ENCODE measurements around the gene CEP44.
"Not testable (repeated sequence)": the region's sequence is repeated elsewhere in the genome, so short reads cannot be mapped to it uniquely, and the experiment has no call there.

The CEP44 gene, protein sequence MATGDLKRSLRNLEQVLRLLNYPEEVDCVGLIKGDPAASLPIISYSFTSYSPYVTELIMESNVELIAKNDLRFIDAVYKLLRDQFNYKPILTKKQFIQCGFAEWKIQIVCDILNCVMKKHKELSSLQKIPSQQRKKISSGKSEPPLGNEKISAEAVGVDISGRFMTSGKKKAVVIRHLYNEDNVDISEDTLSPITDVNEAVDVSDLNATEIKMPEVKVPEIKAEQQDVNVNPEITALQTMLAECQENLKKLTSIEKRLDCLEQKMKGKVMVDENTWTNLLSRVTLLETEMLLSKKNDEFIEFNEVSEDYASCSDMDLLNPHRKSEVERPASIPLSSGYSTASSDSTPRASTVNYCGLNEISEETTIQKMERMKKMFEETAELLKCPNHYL
- total RNA-seq = 20.2 to 39.4 (median 35.1) reads per million in 3 experiments

DNA sequence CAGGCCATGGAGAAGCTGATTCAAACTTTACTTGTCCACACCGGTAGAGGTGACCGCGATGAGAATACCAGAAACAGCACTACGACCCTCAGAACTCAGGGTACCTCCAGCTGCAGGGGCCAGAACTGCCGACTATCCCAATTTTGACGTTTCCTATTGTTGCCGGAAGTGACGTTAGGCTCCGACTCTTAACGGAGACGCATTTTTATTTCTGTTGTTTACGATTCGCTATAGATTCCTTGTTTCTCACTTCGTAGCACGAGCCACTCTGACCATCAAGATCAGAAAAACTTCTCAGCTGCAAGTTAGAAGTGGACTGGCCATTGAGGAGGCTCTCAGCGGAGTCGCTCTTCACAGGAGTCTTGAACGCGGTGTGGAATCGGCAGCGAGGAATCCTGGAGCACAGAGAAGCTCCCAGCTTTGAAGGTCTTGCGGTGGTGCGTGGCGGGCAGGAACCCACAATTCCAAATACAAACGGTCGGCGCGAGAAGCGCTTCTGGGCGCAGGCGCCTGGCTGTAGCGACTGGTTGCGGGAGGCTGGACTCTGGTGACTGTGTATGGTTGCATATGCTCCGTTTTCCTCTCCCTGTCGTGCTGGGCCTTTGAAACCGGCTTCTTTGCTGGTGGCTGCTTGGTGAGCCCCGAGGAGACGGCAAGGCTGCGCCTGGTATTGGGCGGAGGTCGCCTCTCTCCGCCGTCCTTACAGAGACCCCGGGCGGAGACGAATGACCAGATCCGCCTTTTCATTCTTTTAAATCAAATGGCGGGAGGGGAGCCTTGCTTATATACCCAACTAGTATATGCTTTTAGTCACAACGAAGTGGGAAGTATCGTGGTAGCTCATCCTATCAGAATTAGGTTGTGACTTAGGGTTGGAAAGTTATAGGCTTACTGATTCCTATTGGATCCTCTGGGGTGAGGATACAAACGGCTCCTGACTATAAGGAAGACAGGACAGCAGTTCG, at the start of gene CEP44, which contains the start of gene FBXO8:
Gene CEP44 (plus strand): TSS at position 405 of the 965 bp plus-strand sequence. CDS start 15,211 bp downstream, outside the sequence.
Gene FBXO8 (minus strand): TSS at position 161 of the 965 bp plus-strand sequence. CDS start 20,575 bp downstream, outside the sequence.
- peak; percentile 76 for DNase-seq

DNA sequence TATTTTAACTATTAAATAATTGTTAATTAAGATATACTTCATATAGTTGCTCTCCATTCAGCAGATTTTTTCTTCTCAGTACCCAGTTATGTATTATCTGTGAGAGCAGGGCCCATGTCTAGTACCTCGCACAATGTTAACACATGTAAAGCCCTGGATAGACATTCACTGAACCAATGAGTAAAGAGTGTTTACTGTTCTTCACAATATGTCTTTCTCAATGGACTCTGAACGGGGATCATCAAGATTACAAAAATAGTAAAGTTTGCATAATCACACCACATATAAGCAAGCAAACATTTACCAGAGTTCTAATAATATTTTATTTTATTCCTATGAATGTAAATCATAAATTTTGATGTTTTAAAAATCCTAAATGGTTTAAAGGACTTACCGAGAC, 47.4 kb upstream of the CEP44 start:
- no peak for DNase-seq

DNA sequence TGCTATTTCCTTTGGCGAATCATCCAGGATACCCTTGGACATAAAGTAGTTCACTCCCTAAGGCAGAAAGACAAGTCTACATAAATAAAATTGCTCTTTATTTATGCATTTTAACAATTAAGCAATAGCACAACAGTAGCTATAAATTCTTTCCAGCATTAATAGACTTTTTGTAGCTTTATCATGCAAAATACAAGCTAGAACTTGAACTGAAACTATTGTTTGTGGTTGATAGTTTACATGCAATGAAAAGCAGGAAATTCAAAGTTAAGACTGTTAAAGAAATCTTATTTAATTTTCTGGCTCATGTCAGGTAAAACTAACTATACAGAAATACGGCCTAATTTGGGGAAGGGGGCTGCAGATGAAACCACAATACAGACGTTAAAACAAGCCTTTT, 42.5 kb upstream of the CEP44 start:
- no peak for DNase-seq

DNA sequence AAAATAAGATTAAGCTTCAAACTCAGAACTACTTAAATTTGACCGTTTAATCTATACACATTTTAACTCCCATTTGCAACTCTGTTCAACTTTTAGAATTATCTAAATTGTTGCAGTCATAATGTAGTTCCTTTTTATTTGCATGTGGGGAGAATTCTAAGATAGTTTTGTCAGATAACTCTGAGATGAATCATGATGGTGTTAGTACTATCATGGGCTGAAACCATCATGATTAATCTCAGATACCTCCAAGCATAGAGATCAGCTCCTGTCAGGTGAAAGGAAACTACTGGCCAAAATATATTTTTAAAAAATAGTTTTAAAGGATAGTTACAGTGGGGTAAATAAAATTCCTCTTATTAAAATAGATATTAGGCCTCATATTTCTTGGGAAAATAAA, 39.3 kb upstream of the CEP44 start:
- DNase-seq = no peak

DNA sequence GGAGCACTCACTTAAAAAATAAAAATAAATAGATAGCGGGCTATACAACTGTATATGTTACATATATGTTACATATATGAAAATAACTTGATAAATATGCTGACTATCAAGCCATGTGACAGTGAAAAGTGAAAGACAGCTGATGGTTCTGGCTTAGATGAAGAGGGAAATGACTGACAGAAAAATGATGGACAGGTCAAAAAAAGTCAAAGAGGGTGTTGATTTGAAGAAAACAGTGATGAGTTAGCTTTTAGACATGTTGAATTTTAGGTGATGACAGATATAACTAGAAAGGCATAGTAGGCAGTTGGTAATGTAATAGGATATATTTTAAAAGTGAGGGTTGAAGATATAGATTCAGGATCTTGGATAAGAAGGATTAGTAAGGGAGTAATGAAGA, 38.0 kb upstream of the CEP44 start:
- DNase-seq = no peak

DNA sequence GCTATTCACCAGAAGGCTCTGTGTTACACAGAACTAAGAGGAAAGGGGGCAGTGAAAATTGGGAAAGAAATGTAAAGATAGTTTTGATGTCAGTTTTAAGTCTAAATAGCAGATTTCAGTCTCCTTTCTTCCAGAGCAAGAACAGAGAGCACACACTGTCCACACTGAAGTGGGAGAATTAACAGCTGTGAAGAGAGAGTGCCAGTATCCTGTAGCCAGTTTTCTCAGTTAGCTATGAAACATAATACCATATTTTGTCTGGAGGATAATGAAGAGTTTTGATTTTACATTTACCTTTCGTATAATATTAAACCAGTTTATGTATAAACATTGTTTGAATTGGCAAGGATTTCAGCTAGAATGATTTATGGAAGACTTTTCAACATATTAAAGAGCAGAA, 35.3 kb upstream of the CEP44 start:
- DNase-seq = no peak

DNA sequence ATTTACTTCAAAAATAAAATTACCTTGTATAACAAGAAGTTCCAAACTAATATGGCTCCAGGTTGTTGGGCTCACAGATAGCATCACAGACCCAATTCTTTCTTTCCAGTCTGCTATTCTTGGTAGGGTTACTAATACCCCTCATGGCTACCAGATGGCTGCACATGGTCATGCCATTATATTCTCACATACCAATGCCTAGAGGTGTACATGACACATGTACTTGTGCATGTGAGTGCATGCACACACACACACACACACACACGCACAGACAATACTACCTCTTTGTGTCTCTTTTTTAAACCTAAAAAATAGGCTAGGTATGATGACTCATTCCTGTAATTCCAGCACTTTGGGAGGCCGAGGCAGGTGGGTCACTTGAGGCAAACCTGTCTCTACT, 31.3 kb upstream of the CEP44 start:
- no peak for DNase-seq

DNA sequence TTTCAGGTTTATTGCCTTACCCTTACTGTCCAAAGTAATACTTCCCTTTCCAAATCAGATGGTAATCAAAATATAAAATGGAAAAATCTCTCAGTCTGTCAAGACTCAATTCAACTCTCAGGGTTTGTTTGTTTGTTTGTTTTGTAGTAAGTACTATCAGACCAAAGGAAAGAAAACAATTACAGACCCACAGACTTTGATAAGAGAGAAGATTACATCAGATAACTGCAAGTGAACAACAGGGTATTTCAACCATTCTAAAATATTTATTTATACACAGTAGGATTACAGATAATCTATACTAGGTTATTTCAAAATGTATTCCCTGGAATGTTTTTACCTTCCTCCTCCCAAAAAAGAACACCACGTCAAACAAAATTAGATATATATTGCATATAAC, 29.1 kb upstream of the CEP44 start:
- no peak for DNase-seq

DNA sequence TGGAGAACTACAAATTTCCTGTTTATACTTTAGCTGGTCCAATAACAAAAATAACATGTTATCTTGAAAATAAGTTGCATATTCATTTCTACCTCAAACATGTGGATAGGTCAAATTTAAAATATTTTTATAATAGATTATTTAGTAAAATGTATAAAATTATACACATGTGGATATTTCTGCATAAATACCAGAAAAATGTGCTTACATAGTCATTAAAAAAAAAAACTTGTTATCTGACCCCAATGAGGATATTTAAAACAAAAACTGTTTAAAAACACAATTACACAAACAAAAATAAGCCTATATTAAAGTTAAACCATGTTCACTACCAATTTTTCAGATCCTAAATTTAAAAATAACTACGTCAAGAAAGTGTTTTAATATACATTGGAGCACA, 28.3 kb upstream of the CEP44 start:
- DNase-seq = no peak

DNA sequence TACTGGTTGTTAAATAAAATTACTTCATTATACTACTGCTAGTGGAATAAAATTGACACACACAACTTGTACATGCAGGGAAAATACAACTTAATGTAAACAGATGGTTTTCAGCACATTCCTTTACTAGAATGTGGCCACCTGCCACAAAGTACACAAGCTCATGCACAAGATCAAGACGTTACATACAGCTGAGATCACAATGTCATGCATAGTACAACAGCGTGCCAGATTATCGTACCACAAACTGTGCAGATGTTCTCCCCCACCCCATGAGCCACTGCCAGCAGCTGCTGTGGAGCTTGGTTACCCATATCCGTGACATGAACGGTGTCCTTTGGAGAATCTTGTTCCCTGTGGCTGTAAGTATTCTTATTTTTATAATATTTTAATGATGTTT, 27.9 kb upstream of the CEP44 start:
- no peak for DNase-seq

DNA sequence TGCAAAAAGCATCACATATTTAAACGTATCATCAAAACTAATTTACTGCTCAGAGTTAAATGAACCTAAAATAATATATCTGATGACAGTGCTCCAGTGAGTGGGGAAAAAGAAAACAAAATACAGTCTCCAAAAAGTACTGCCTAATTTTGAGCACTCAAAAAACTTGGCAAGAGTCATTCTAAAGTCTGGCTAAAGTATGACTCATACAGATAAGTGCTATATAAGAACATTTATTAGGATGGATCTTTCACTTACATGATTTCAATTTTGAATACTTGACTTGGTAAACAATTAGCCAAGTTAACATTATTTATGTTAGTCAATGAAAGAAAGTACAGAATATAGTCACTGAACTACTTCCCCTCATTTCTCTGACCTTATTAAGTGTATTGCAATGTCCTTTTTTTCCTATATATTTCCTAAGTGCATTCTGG, 27.4 kb upstream of the CEP44 start:
- DNase-seq = no peak

DNA sequence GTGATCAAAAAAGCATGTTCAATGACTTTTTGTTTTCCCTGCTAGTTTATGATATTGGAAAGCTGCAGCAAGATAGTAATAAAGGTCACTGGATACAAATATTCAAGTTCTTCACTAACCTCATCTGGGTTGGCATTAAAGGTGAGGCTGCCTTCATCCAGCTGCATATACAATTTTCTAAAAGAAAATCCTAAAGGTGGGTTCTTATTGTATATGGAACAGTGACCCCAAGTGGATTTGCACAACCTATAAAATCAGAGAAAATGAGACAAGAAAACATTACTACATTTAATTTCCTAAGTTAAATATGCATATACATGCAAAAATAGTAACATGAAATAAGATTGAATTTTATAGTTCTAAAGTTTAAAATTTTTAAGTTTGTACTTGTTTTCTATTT, 24.1 kb upstream of the CEP44 start:
- DNase-seq = no peak

DNA sequence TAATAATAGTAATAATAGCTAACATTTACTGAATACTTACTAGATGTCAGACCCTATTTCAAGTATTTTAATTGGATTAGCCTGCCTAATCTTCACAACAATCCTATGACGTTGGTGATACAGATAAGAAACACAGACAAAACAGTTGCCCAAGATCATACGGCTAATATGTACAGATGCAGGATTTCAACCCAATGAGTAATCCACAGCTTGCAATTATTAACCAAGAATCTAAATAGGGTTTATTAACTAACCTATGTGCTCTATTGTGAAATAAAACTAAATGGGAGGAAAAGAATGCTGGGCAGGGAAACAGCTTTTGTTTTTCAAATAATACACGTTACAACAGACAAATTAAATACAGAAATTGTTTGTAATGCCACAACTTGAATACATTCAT, 23.6 kb upstream of the CEP44 start:
- DNase-seq = no peak

DNA sequence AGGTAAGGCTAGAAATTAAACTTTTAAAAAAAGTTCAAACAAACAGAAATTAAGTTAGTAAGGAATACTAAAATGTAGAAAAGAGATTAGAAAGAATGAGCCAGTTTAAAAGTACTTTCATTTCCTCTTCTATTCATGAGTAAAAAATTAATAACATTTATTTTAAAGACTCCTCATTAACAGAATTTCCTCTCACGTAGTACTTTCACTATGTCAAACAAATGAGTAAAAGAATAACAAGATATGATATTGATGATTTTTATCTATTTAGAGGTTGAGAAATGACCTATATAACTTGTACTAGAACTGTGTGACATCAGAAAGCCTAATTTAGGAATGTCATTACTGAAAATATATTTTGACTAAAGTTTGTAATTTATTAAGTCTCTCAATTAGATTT, 22.3 kb upstream of the CEP44 start:
- not testable (repeated sequence) for DNase-seq

DNA sequence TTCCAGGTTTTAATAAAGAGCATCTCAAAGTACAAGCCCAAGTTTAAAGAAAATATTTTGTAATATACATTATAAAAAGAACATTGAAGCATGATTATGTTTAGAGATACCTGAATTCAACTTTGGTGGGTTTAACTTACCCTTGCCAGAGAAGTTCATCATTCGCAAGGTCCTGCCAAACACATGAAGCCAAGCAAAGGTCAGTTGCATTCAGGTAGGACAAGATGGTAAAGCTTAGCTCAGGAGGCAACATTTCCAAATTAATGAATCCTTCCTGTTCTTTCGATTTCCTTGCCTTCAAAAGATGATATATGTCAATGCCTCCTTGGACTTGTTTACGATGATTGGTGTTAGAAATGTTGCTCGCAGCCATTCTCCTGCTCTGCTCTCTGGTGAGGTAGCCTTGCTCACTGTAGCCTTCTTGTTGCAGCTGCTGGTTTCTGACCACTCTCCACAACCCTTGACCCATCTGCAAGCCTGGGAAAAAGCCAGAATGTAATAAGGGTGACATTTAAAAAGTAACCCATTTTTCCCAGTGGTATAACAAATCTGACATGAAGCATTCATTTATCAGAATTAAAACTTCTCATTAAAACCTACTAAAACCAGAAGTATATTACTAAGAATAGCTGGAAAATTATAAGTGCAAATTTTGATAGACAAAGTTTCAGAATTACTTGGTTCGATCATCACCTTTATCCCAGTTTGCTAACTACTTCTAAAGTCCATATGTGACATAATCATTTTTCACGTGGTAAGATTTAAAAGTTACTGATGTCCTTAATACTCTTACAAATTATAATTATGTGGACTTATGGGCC, 20.9 kb upstream of the CEP44 start:
- DNase-seq = no peak

DNA sequence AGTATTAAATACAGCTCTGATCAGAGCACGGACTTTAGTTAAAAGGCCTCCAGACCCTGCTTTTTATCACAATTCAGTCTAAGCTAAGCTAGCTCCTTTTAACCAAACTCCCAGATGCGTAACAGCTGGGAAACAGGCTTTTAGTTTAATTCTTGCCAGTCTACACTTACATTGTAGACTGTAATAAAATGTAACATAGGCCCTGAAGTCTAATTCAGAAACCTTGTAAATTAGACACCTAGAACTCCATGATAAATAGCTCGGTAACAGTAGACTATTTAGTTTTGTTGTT, 20.3 kb upstream of the CEP44 start:
- no peak for DNase-seq

DNA sequence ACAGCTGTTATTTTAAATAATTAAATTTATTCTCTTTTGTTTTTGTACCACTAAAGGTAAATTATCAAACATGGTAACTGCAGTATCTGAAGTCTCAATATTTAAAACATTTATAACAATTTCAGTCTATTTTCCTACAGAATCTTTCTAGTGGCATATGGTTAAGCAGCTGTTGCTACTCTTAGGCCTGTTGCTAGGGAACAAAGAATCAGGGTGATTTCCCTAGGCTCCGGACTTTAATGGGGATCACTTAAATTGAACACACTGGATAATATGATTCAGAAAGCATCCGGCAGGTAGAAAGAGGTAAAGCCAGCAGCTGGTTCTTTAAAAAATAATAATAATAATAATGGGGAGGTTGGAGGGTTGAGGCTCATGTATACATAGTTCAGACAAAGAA, 17.8 kb upstream of the CEP44 start:
- no peak for DNase-seq

DNA sequence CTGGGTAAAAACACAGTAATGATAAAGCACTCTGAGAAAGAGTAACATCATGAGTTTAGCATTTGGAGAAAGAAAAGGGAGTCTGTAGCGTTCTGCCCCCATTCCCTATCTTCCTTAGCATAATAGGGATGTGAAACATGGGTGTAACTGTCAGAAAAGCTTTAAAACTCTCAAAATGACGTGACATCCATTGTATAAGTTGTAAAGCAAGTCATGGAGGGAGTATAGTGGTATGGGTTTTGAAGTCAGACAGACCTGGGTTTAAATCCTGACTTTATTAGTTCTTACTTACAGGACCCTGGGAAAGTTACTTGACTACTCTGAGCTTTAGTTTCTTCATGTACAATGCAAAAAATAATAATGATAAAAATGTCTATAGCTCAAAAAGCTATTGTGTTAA, 17.3 kb upstream of the CEP44 start:
- no peak for DNase-seq

DNA sequence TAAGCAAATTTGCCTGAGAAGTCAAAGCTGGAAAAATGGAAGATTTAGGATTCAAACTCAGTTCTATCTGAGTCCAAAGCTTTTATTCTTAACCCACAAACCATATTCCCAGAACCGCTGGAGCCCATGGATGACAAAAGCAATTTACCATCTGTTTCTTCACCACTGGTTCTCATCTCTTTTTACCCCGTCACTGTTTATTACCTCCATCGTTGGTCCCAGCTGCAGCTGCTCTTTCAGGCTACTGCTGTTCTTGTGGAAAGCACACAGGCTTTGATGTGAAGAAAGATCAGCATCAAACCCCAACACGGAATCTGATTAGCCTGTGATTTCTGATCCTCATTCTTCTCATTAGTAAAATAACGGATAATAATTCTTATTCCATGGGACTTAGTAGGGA, 9.8 kb upstream of the CEP44 start:
- DNase-seq = no peak

DNA sequence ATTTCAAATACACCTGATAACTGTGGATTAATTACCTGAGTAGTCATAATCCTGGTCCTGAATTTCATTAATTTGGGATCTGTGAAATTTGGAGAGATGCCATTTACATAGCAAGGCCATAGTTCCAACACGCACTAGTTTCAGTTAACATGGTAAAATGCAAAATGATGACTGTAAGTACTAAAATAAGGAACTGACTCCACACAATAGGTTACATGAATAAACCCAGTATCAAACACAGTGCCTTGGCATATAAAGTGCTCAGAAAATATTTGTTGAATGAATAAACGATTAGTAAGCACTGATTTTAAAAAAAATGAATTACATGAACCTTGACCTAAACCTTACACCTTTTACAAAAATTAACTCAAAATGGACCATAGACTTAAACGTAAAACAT, 9.3 kb upstream of the CEP44 start:
- DNase-seq = no peak

DNA sequence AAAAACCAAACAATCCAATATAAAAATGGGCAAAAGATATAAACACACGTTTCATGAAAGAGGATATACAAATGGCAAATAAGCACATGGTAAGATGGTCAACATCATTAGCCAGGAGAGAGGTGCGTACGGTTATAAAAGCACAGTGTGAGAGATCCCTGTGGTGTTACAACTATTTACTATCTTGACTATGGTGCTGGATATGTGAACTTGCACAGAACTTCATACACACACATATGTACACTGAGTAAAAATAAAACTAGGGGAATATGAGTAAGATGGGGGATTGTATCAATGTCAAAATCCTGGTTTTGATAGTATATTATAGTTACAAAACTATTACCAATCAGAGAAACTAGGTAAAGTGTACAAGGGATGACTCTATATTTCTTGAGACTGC, 8.6 kb upstream of the CEP44 start:
- DNase-seq = no peak

DNA sequence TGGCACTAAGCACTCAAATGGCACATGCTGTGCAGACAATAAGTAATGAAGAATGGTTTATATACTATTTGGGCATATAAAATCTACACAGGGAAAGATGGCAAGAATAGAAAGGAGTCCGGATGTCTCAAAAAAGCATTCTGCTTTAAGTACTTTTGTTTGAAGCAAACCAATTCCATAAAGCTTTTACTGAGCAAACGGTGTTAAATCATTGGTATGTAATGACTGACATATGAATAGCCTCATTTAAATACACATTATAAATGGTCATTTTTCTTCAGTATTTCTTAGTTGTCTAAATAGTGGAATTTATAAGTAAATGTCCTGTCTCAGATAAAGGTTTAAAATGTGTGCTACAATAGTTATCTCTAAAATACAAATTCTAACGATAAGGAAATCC, 6.3 kb upstream of the CEP44 start:
- no peak for DNase-seq

DNA sequence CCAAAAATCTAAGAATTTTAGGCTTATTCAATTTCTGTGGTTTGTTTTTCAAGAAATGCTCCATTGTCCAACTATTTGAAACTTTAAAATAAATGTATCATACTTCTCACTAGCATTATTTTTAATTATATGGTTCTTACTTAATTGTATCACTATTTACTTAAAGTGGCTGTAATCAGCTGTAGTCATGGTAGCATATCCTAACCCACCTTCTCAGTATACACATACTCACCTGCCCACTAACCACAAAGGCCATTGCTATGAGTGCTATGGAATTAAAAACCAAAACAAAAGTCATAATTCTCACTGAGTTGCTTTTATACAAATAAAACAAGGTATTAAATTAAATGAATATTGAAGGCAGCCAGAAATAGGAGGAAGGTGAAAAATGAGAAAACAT, 5.2 kb upstream of the CEP44 start:
- no peak for DNase-seq

Measured in central memory CD4-positive, alpha-beta T cell (primary cell).